HL-60 (cell line): ENCODE data around the gene SHOX.

Experiments
- POLR2AphosphoS5 ChIP-seq: IDR thresholded peaks from 2 replicates; pipeline ENCODE4 v1.6.1; 2012; ENCODE audit warnings: low read depth
- TF ChIP-seq, protein P1 (sequence below): IDR thresholded peaks from one replicate; pipeline ENCODE4 v1.5.1; 2011; ENCODE audit warnings: low read length, control low read depth, inconsistent platforms; ENCODE audit not compliant: insufficient read depth

- TF ChIP-seq, protein P1, sequence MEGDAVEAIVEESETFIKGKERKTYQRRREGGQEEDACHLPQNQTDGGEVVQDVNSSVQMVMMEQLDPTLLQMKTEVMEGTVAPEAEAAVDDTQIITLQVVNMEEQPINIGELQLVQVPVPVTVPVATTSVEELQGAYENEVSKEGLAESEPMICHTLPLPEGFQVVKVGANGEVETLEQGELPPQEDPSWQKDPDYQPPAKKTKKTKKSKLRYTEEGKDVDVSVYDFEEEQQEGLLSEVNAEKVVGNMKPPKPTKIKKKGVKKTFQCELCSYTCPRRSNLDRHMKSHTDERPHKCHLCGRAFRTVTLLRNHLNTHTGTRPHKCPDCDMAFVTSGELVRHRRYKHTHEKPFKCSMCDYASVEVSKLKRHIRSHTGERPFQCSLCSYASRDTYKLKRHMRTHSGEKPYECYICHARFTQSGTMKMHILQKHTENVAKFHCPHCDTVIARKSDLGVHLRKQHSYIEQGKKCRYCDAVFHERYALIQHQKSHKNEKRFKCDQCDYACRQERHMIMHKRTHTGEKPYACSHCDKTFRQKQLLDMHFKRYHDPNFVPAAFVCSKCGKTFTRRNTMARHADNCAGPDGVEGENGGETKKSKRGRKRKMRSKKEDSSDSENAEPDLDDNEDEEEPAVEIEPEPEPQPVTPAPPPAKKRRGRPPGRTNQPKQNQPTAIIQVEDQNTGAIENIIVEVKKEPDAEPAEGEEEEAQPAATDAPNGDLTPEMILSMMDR = no peak
- no peak for TF ChIP-seq POLR2AphosphoS5
These were observed 59.4 kb downstream of the SHOX start for GRCh38 chrX:689983-690382.
